B cell (primary cell): Measurements from ENCODE around the gene PTTG2.

Source experiments
- EZH2 ChIP-seq: IDR thresholded peaks from 2 replicates; pipeline ENCODE4 v1.6.1; 2012; ENCODE audit warnings: borderline replicate concordance, low read depth, mild to moderate bottlenecking, moderate library complexity, low read length; ENCODE audit not compliant: insufficient read depth, poor library complexity, severe bottlenecking
- TF ChIP-seq, protein P1 (sequence below): fragments of 200-600 bp; IDR thresholded peaks from one replicate; pipeline ENCODE4 v1.8.0; 2022; ENCODE audit warnings: antibody characterized with exemption, mild to moderate bottlenecking

DNA sequence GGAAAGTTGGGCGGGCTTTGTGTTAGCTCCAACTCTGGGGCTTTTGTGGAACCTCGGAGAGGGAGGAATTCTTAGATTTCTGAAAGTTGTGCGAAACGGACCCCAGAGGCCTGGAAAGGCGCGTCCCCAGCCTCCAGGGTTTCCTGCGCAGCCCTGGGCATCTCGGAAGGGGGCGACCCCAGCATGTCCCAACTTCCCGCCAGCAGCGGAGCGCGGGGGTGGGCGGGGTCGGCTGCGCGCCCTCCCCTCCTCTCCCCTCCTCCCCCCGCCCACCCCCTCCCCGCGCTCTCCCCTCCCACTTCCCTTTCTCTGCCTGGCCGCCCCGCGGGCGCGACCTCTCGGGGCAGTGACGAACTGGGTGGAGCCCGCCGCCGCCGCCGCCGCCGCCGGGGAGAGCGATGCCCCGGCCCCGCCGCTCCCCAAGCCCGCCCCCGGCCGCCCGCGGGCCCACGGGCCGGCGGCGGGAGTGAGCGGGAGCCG, 16.8 kb downstream of the PTTG2 start:
- TF ChIP-seq, protein P1, sequence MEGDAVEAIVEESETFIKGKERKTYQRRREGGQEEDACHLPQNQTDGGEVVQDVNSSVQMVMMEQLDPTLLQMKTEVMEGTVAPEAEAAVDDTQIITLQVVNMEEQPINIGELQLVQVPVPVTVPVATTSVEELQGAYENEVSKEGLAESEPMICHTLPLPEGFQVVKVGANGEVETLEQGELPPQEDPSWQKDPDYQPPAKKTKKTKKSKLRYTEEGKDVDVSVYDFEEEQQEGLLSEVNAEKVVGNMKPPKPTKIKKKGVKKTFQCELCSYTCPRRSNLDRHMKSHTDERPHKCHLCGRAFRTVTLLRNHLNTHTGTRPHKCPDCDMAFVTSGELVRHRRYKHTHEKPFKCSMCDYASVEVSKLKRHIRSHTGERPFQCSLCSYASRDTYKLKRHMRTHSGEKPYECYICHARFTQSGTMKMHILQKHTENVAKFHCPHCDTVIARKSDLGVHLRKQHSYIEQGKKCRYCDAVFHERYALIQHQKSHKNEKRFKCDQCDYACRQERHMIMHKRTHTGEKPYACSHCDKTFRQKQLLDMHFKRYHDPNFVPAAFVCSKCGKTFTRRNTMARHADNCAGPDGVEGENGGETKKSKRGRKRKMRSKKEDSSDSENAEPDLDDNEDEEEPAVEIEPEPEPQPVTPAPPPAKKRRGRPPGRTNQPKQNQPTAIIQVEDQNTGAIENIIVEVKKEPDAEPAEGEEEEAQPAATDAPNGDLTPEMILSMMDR, result no peak
- no peak for TF ChIP-seq EZH2
